ENCODE data around the gene ZNF175. TPM values are rescaled to one million over a fixed set of nuclear protein-coding genes. Genes with fewer than 3 reads are reported as not detected.

ZNF175 gene
- total and polyA plus RNA-seq, 12 donors, result 2.1 to 14.5 (median 6.6) TPM

DNA sequence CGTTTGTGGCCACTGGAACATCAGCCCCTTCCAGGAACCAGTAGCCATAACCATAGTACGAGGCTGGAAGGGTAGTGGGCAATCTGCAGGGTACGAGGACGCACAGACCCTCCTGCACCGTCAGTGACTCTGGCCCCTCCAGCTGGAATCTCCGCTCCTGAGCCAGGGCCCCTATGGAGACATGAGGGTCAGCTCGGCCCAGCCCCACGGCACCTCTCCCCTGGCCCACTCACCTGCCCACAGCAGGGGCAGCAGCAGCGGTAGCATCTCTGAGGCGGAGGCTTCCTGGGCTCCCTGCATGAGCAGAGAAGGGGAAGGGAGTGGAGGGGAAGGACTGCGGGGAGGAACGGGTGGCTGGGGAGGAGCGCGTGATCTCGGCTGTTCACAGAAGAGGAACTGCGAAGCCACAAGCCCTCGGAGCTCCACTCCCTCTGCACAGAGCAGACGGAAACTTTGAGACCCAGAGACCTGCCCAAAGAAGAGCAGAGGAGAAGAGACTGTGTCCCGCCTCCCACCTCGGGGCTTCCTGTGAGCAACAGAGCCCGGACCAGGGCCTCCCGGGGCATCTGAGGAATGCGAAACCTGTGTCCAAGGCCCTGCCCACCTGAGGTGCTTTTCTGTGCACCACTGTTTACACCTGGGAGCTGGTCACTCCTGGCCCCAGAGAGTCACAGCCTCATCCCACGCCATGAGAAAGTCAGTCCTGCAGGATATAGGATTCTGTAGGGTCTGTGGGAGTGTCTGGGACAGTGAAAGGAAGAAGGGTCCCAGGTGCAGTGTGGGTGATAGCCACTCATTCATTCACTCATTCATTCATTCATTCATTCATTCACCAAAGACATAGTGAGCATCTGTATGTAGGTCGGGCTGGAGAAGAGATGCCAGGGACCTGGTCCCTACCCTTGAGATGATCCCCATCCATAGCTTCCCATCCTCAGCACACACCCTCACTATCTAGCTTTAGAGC is 39.5 kb upstream of the ZNF175 start, which contains the start of gene SIGLEC6:
SIGLEC6 (minus strand) TSS at position 322 of the 967 bp plus-strand sequence; CDS start at position 300, 22 bp downstream.
- Histone ChIP-seq H3K27ac (no peak within 1 kb of the TSS), H3K4me3 (no peak within 1 kb of the TSS), H3K36me3 (replicated peaks in 1 of 2) (no peaks in the 10 kb centered on the region), H3K27me3 (no peaks in the 10 kb centered on the region), H3K9me3 (replicated peaks in 1 of 3) (no peaks in the 10 kb centered on the region), H3K4me1 (replicated peaks in 1 of 2) (no peaks in the 10 kb centered on the region)
- peak; percentile 33 to 63 (median 52) for DNase-seq
- intact Hi-C loops (cut with DNase I), result no loop called here
- no peak for TF ChIP-seq POLR2A (IDR thresholded peaks at IDR 0.05)
- TF ChIP-seq, protein P1, sequence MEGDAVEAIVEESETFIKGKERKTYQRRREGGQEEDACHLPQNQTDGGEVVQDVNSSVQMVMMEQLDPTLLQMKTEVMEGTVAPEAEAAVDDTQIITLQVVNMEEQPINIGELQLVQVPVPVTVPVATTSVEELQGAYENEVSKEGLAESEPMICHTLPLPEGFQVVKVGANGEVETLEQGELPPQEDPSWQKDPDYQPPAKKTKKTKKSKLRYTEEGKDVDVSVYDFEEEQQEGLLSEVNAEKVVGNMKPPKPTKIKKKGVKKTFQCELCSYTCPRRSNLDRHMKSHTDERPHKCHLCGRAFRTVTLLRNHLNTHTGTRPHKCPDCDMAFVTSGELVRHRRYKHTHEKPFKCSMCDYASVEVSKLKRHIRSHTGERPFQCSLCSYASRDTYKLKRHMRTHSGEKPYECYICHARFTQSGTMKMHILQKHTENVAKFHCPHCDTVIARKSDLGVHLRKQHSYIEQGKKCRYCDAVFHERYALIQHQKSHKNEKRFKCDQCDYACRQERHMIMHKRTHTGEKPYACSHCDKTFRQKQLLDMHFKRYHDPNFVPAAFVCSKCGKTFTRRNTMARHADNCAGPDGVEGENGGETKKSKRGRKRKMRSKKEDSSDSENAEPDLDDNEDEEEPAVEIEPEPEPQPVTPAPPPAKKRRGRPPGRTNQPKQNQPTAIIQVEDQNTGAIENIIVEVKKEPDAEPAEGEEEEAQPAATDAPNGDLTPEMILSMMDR (IDR thresholded peaks at IDR 0.05), result no peak
- WGBS, 4 donors, result 28 to 43% (median 34%) methylated on average over 14 to 25 of the region's 25 CpGs

DNA sequence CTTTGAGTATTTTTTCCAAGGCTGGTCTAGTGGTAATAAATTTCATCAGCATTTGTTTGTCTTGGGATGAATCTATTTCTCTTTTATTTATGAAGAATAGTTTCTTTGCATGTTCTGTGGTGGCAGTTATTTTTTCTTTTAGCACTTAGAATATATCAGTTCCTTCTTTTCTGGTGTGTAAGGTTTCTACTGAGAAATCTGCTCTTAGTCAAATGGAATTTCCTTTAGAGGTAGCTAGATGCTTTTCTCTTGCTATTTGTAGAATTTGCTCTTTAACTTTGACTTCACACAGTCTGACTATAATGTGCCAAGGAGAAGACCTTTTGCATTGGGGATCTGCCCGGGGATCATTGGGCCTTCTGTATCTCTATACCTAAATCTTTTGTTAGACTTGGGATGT is 35.5 kb upstream of the ZNF175 start:
- no peaks in the 10 kb centered on the region for H3K9me3 ChIP-seq (replicated peaks in 1 of 3)
- no peak overlapping the region for H3K27ac ChIP-seq
- TF ChIP-seq, protein P1 (IDR thresholded peaks at IDR 0.05), result no peak
- TF ChIP-seq POLR2A (IDR thresholded peaks at IDR 0.05), result no peak
- no peak for DNase-seq
- intact Hi-C loops (cut with DNase I), result no loop called here
- H3K36me3 ChIP-seq (replicated peaks in 1 of 2), result no peaks in the 10 kb centered on the region
- 70 to 84% (median 77%) methylated on average over 1 of the region's 1 CpG for WGBS, 4 donors
- no peaks in the 10 kb centered on the region for H3K4me1 ChIP-seq (replicated peaks in 1 of 2)
- H3K4me3 ChIP-seq, result no peak overlapping the region
- peaks cover 10% of the 10 kb centered on the region for H3K27me3 ChIP-seq

DNA sequence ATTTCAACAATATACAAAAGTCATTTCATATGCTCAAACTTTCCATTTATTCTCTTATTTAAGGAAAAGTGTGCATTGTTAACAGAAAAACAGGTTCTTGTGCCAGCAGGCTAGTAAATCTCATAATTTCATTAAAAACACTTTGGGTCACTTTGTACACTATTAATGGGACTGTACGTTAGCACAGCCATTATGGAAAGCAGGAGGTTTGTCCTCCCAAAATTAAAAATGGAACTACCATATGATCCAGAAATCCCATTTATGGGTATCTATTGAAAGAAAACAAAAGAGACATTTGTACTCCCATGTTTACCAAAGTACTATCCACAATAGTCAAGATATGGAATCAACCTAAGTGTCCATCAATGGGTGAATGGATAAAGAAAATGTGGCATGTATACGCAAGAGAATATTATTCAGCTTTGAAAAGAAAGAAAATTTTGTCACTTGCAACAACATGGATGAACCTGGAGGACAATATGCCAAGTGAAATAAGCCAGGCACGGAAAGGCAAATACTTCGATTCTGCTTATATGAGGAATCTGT is 31.2 kb upstream of the ZNF175 start:
- Histone ChIP-seq H3K4me3 (no peak overlapping the region), H3K36me3 (replicated peaks in 1 of 2) (no peaks in the 10 kb centered on the region), H3K27ac (no peak overlapping the region), H3K4me1 (replicated peaks in 1 of 2) (no peaks in the 10 kb centered on the region), H3K27me3 (peaks cover 10% of the 10 kb centered on the region), H3K9me3 (replicated peaks in 1 of 3) (no peaks in the 10 kb centered on the region)
- TF ChIP-seq, protein P1 (IDR thresholded peaks at IDR 0.05), result no peak
- no peak for TF ChIP-seq POLR2A (IDR thresholded peaks at IDR 0.05)
- DNase-seq, result no peak
- intact Hi-C loops (cut with DNase I), result no loop called here
- WGBS, 4 donors, result 72 to 82% (median 78%) methylated on average over 4 of the region's 4 CpGs
